LNCAP (cell line): ENCODE data around the gene PCA3.

ENCODE experiments used
- TF ChIP-seq, protein P1 (sequence below): fragments of 450-650 bp; IDR thresholded peaks from 2 replicates; pipeline ENCODE4 v1.5.1; 2017; ENCODE audit warnings: mild to moderate bottlenecking

The PCA3 gene

DNA sequence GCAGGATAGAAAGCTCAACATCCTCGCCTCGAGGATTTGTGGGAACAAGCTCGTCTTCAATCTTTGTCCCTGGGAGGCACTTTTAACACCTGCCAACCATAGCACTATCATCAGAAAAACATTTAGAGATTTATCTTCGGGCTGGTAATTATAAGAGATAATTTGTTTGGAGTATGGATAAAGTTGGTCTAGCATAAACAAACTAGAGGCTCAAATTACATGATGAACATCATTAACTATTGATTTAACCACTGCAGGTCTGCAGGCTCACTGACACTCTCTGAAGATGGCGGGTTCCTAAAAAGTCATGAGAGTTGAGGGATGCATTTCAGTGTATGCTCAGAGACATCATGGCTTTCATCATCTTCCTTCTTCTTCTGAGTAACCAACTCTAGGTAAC is 25.8 kb upstream of the PCA3 start:
- TF ChIP-seq, protein P1, sequence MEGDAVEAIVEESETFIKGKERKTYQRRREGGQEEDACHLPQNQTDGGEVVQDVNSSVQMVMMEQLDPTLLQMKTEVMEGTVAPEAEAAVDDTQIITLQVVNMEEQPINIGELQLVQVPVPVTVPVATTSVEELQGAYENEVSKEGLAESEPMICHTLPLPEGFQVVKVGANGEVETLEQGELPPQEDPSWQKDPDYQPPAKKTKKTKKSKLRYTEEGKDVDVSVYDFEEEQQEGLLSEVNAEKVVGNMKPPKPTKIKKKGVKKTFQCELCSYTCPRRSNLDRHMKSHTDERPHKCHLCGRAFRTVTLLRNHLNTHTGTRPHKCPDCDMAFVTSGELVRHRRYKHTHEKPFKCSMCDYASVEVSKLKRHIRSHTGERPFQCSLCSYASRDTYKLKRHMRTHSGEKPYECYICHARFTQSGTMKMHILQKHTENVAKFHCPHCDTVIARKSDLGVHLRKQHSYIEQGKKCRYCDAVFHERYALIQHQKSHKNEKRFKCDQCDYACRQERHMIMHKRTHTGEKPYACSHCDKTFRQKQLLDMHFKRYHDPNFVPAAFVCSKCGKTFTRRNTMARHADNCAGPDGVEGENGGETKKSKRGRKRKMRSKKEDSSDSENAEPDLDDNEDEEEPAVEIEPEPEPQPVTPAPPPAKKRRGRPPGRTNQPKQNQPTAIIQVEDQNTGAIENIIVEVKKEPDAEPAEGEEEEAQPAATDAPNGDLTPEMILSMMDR: no peak

DNA sequence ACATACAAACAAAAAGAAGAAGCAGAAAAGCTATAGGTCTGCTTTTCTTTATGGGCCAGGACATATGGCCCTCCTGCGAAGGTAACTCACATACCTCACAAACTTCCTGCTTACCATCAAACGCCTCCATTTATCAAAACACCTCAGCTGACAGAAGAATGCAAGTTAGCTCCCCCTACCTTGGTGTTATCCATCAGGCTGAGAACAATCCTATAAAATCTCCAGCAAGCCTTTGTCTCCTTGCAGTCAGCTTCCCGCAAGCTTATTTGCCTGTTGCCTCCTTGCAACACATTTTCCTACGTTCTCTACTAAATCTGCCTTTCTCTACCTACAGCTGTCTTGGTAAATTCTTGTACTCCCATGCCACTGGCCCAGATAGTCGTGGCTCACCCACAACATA is 22.7 kb upstream of the PCA3 start:
- TF ChIP-seq, protein P1: no peak

DNA sequence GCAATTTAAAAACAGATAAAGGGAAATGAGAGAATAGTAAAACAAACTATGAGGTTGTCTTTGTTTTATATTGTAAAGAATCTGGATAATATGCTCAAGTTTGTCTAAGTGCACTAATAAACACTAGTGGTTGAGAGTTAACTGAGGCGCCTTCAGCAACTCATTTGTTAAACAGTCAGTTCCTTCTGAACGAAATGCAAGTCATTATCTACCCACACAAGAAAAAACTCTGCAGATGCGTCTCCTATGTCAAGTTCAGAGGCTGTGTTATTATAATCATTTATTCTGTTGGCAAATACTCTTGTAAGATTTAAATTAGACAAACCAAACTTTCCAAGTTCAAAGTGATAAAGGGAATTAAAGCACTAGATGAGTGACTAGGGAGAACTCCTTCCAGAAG is 20.3 kb upstream of the PCA3 start:
- TF ChIP-seq, protein P1: no peak

DNA sequence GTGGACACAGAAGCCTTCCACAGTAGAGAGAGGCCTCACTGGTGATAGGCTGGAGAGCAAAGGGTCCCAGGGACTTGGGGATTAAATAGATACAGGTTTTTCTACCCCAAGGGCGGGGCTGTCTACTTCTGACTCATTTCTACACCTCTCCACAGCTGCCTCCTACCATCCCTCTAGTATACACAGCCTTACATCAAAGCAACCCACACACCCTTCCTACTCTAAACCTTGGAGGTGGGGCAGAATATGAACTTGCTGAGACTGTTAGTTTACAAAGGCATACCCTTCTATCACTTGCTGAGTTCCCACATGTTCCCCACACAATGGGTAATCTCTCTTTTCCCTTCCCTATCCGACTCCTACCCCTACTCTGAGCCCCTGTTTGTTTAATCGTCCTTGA is 19.9 kb upstream of the PCA3 start:
- TF ChIP-seq, protein P1: no peak

DNA sequence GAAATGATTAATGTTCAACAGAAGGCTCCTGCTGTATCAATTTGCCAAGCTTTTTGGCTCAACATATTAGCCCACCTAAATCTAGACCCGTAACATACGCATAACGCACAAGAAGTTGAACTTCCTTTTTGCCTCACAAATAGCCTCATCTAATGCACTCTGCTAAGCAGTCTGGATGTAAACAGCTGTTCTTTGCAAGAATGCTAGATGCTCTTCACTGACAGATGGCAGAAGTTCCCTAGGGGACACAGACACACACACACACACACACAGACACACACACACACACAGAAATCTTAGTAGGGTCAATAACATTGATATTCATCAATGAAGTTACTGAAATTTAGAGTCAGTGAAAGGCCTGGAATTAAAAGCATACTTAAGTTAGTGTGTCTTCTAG is 13.2 kb upstream of the PCA3 start:
- TF ChIP-seq, protein P1: no peak

DNA sequence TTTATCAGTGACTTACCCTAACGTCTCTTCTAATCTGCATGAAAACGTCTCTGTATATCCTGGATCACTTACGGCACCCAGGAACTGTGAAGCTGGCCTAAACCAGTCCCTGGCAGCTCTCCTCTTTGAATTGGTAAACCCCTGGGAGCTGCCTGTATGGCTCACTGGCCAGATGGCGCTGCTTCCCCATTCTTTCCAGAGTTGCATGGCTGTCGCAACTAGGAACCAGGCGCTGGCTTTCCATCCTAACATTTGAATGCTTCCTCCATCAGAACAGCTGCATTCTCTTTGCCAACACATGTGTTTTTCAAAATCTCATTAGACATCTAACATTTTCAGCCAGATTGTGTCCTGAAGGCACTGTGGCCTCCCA is 8.0 kb upstream of the PCA3 start:
- TF ChIP-seq, protein P1: peak; percentile 34; the same call in 1 of the 2 replicates

DNA sequence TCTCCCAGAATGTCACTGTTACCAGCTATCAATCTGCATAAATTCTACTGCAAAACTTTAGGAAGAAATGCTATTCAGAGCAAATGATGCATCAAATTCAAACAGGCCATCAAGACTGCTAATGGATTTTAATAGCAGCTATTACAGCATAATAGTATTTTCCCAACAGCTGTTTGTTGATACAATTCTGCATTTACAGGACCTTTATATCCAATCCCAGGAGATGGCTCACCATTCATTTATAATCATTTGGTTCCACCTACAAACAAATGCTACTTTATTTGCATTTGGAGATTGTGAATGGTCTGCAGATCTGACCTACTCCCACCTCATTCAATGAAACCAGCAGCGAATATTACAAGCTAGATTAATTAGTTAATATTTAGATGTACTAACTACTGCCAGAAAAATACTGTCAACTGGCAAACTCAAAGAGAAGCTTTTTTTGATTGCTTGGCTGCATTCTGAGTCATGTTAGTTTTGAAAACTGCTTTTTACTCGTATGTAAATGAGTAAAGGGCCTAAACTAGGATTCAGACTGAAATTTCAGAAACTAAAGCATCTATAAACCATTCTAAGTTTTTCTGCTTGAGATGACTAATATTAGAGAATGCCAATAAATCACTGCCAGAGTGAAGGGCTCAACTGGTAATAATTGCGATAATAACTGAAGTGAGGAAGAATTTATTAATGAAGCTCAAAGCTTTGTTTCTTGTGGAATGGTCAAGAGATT is 7.1 kb upstream of the PCA3 start:
- TF ChIP-seq, protein P1: no peak

DNA sequence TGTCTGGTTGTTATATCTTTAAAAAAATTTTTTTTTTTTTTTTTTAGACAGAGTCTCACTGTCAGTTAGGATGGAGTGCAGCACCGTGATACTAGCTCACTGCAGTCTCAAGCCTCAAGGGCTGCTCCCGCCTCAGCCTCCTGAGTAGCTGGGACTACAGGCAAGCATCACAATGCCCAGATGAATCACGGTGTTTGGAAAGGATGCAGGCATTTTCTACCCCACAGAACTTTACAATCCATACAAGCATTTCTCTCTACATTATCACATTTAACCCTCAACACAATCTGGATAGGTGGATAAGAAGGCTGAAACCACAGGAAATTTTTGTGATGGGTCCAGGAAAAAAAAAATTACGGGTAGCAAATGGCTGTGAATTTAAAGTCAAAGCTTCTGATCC is 5.8 kb upstream of the PCA3 start:
- TF ChIP-seq, protein P1: no peak
